DOHH2 (cell line): Measurements from ENCODE around the gene PLXNC1.

Source experiments
- H3F3A ChIP-seq: fragments of 200-600 bp; sonication (generic), shearing (Covaris generic); 2 replicates; pipeline ENCODE4 v1.6.0; 2016; ENCODE audit warnings: antibody characterized with exemption, mild to moderate bottlenecking; ENCODE audit not compliant: control insufficient read depth, insufficient read depth
- H3K27ac ChIP-seq: fragments of 200-600 bp; sonication (generic); 2 replicates; pipeline ENCODE4 v1.5.1; 2014; ENCODE audit warnings: low read depth, mild to moderate bottlenecking, low read length, moderate library complexity
- H3K27me3 ChIP-seq: fragments of 200-600 bp; sonication (generic); 2 replicates; pipeline ENCODE4 v1.6.1; 2014; ENCODE audit warnings: mild to moderate bottlenecking, low read length, mixed read lengths; ENCODE audit not compliant: control insufficient read depth
- H3K36me3 ChIP-seq: fragments of 200-600 bp; sonication (generic); 2 replicates; pipeline ENCODE4 v1.6.1; 2014; ENCODE audit warnings: mild to moderate bottlenecking, low read length, moderate library complexity, mixed read lengths; ENCODE audit not compliant: control insufficient read depth
- H3K4me1 ChIP-seq: fragments of 200-600 bp; sonication (generic); 2 replicates; pipeline ENCODE4 v1.6.1; 2014; ENCODE audit warnings: mild to moderate bottlenecking, low read length, mixed read lengths; ENCODE audit not compliant: control insufficient read depth
- H3K4me2 ChIP-seq: fragments of 200-600 bp; sonication (generic); 2 replicates; pipeline ENCODE4 v1.6.0; 2014; ENCODE audit warnings: mild to moderate bottlenecking, low read length, moderate library complexity
- H3K4me3 ChIP-seq: fragments of 200-600 bp; sonication (generic); 2 replicates; pipeline ENCODE4 v1.5.1; 2014; ENCODE audit warnings: mild to moderate bottlenecking, low read length, mixed read lengths
- H3K79me2 ChIP-seq: fragments of 200-600 bp; sonication (generic); 2 replicates; pipeline ENCODE4 v1.6.1; 2014; ENCODE audit warnings: mild to moderate bottlenecking, low read length, mixed read lengths; ENCODE audit not compliant: control insufficient read depth
- H3K9me2 ChIP-seq: fragments of 200-600 bp; sonication (generic); replicated peaks from 2 replicates; pipeline ENCODE4 v1.6.1; 2014; ENCODE audit warnings: mild to moderate bottlenecking, low read length, mixed read lengths; ENCODE audit not compliant: control insufficient read depth
- H3K9me3 ChIP-seq: fragments of 200-600 bp; sonication (generic); 2 replicates; pipeline ENCODE4 v1.6.1; 2014; ENCODE audit warnings: antibody characterized with exemption, low read length, mixed read lengths; ENCODE audit not compliant: control insufficient read depth, insufficient read depth
- H4K20me1 ChIP-seq: fragments of 200-600 bp; sonication (generic); 2 replicates; pipeline ENCODE4 v1.6.0; 2014; ENCODE audit warnings: low read depth, mild to moderate bottlenecking, antibody characterized with exemption, low read length, moderate library complexity; ENCODE audit not compliant: control insufficient read depth, insufficient read depth
- CTCF ChIP-seq: fragments of 200-600 bp; sonication (generic); IDR thresholded peaks from one replicate; pipeline ENCODE4 v1.5.1; 2014; ENCODE audit warnings: antibody characterized with exemption, mild to moderate bottlenecking, low read depth, low read length; ENCODE audit not compliant: poor library complexity, severe bottlenecking
- EZH2phosphoT487 ChIP-seq: fragments of 200-600 bp; sonication (generic); IDR thresholded peaks from 2 replicates; pipeline ENCODE4 v1.6.1; 2017; ENCODE audit warnings: borderline replicate concordance, mild to moderate bottlenecking, antibody characterized with exemption, low read length, moderate library complexity, mixed read lengths

The PLXNC1 gene

DNA sequence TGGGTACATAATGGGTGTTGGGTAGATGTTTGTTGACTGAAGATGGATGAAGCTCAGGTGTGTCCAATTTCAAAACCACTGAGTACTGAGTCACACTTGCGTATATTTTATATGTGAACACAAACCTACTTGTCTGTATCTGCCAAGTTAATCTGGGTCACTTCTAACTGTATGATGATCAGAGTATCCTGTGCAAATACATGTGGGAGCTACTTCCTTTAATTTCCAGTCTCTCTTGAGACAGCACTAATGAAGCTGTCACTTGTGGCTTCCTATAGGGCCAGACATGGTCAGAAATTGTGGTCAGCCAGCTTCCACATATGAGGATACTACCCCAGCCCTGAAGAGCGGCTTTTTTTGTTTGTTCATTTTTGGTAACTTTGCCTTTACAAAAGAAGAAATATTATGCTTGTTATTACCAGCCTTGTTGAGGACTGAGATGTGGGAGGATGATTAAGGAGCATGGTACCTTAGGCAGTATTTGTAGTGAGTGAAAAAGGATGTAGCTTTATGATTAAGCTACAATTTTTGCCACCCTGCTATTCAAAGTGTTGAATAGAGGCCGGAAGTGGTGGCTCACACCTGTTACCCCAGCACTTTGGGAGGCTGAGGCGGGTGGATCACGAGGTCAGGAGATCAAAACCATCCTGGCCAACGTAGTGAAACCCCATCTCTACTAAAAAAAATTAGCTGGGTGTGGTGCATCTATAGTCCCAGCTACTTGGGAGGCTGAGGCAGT, 32.4 kb downstream of the PLXNC1 start:
- Histone ChIP-seq H3K27ac (no peak overlapping the region), H3F3A (no peaks in the 10 kb centered on the region), H3K9me3 (peaks cover 13% of the 10 kb centered on the region), H3K9me2 (no peaks in the 10 kb centered on the region), H3K36me3 (no peaks in the 10 kb centered on the region), H3K79me2 (no peaks in the 10 kb centered on the region), H3K4me3 (no peak overlapping the region), H3K4me1 (peaks cover 36% of the 10 kb centered on the region), H3K27me3 (no peaks in the 10 kb centered on the region), H3K4me2 (no peak overlapping the region), H4K20me1 (no peaks in the 10 kb centered on the region)
- TF ChIP-seq EZH2phosphoT487 (no peak), CTCF (no peak)

GRCh38 chr12:94182986-94183707, 34.8 kb downstream of the PLXNC1 start:
- Histone ChIP-seq H3K79me2 (no peaks in the 10 kb centered on the region), H3K27ac (no peak overlapping the region), H3F3A (no peaks in the 10 kb centered on the region), H3K9me3 (peaks cover 3% of the 10 kb centered on the region; the same call in 1 of the 2 replicates), H3K4me2 (no peak overlapping the region), H4K20me1 (no peaks in the 10 kb centered on the region), H3K36me3 (no peaks in the 10 kb centered on the region), H3K9me2 (no peaks in the 10 kb centered on the region), H3K4me1 (peaks cover 23% of the 10 kb centered on the region), H3K27me3 (no peaks in the 10 kb centered on the region), H3K4me3 (no peak overlapping the region)
- TF ChIP-seq CTCF (no peak), EZH2phosphoT487 (no peak)

GRCh38 chr12:94183708-94184379, 35.5 kb downstream of the PLXNC1 start:
- Histone ChIP-seq H3K79me2 (no peaks in the 10 kb centered on the region), H3K4me2 (no peak overlapping the region), H3K27me3 (no peaks in the 10 kb centered on the region), H3F3A (no peaks in the 10 kb centered on the region), H3K9me2 (no peaks in the 10 kb centered on the region), H3K27ac (no peak overlapping the region), H3K9me3 (no peaks in the 10 kb centered on the region), H4K20me1 (no peaks in the 10 kb centered on the region), H3K4me1 (peaks cover 18% of the 10 kb centered on the region), H3K36me3 (no peaks in the 10 kb centered on the region), H3K4me3 (no peak overlapping the region)
- TF ChIP-seq CTCF (no peak), EZH2phosphoT487 (no peak)
